CD14-positive monocyte (primary cell): ENCODE results near the gene ANXA11. TPM values are rescaled to one million over a fixed set of nuclear protein-coding genes. Genes with fewer than 3 reads are reported as not detected.
"Not testable (repeated sequence)": the region's sequence is repeated elsewhere in the genome, so short reads cannot be mapped to it uniquely, and the experiment has no call there.

Experiments used
- DNase-seq, 3 donors: peaks; one replicate each; pipeline ENCODE4 v3.0.0-alpha.2; 2011 to 2022
- H2AFZ ChIP-seq: 2 replicates; pipeline ENCODE4 v1.6.0; 2012; ENCODE audit warnings: mild to moderate bottlenecking, low read depth, low read length, inconsistent platforms; ENCODE audit not compliant: insufficient read depth, poor library complexity, severe bottlenecking
- H3K27ac ChIP-seq, 2 donors: 1 replicate in 1 of 2; 2 replicates in 1 of 2; pipeline ENCODE4 v1.5.1; 2012 to 2013; ENCODE audit warnings: low read length in 2 of 2, control low read depth in 1 of 2, inconsistent platforms in 1 of 2, low read depth in 1 of 2, mild to moderate bottlenecking in 1 of 2
- H3K27me3 ChIP-seq, 2 donors: one replicate each; pipeline versions ENCODE4 v1.6.0 to v1.6.1; 2011 to 2013; ENCODE audit warnings: low read length in 2 of 2; ENCODE audit not compliant: control insufficient read depth in 2 of 2, insufficient read depth in 2 of 2
- H3K36me3 ChIP-seq, 2 donors: replicated peaks in 1 of 2; 1 replicate in 1 of 2; 2 replicates in 1 of 2; pipeline versions ENCODE4 v1.5.1 to v1.6.1; 2012 to 2013; ENCODE audit warnings: low read length in 2 of 2, control low read depth in 1 of 2, inconsistent platforms in 1 of 2, mild to moderate bottlenecking in 1 of 2; ENCODE audit not compliant: insufficient read depth in 2 of 2, control insufficient read depth in 1 of 2
- H3K4me1 ChIP-seq, 2 donors: 1 replicate in 1 of 2; 2 replicates in 1 of 2; pipeline versions ENCODE4 v1.5.1 to v1.6.1; 2012 to 2013; ENCODE audit warnings: low read length in 2 of 2, control low read depth in 1 of 2, inconsistent platforms in 1 of 2, mild to moderate bottlenecking in 1 of 2, moderate library complexity in 1 of 2; ENCODE audit not compliant: insufficient read depth in 2 of 2, control insufficient read depth in 1 of 2
- H3K4me2 ChIP-seq: replicated peaks from 2 replicates; pipeline ENCODE3; 2012; ENCODE audit warnings: low read length, moderate library complexity, mild to moderate bottlenecking; ENCODE audit not compliant: poor library complexity, severe bottlenecking; ENCODE audit errors: extremely low read depth
- H3K4me3 ChIP-seq, 3 experiments: fragments of 200-600 bp in 1 of 3; sonication (generic) in 1 of 3; replicated peaks in 1 of 3; 1 replicate in 2 of 3; 2 replicates in 1 of 3; pipeline ENCODE4 v1.5.1; 2011 to 2013; ENCODE audit warnings: low read length in 3 of 3, mild to moderate bottlenecking in 3 of 3, control low read depth in 2 of 3, low read depth in 2 of 3, inconsistent platforms in 1 of 3, moderate library complexity in 1 of 3
- H3K79me2 ChIP-seq: 2 replicates; pipeline ENCODE4 v1.6.0; 2012; ENCODE audit warnings: mild to moderate bottlenecking, control low read depth, inconsistent platforms, low read length, moderate library complexity; ENCODE audit not compliant: insufficient read depth
- H3K9ac ChIP-seq: 2 replicates; pipeline ENCODE4 v1.6.0; 2017; ENCODE audit warnings: low read length, mild to moderate bottlenecking; ENCODE audit not compliant: insufficient read depth, poor library complexity, severe bottlenecking
- H3K9me3 ChIP-seq, 2 donors: replicated peaks in 1 of 2; 1 replicate in 1 of 2; 2 replicates in 1 of 2; pipeline versions ENCODE4 v1.5.1 to v1.6.1; 2012 to 2013; ENCODE audit warnings: low read length in 2 of 2, control low read depth in 1 of 2; ENCODE audit not compliant: control insufficient read depth in 1 of 2, insufficient read depth in 1 of 2
- H4K20me1 ChIP-seq: 2 replicates; pipeline ENCODE4 v1.6.0; 2012; ENCODE audit warnings: mild to moderate bottlenecking, low read length, control low read depth, moderate library complexity; ENCODE audit not compliant: insufficient read depth
- H3K27ac Mint-ChIP-seq, 7 donors: one replicate each; pipeline ENCODE4 v1.8.0; 2020; ENCODE audit warnings: mild to moderate bottlenecking in 7 of 7, mixed read lengths in 7 of 7, moderate library complexity in 6 of 7, inconsistent platforms in 2 of 7
- H3K27me3 Mint-ChIP-seq, 3 donors: one replicate each; pipeline ENCODE4 v1.8.0; 2021 to 2022; ENCODE audit warnings: low read depth in 3 of 3, mild to moderate bottlenecking in 3 of 3, mixed read lengths in 3 of 3, moderate library complexity in 3 of 3, inconsistent platforms in 1 of 3
- H3K36me3 Mint-ChIP-seq, 2 donors: one replicate each; pipeline ENCODE4 v1.8.0; 2020; ENCODE audit warnings: mixed read lengths in 2 of 2, inconsistent platforms in 1 of 2, mild to moderate bottlenecking in 1 of 2
- H3K4me1 Mint-ChIP-seq: one replicate; pipeline ENCODE4 v1.8.0; 2020; ENCODE audit warnings: mild to moderate bottlenecking, mixed read lengths
- H3K4me3 Mint-ChIP-seq, 2 donors: one replicate each; pipeline ENCODE4 v1.8.0; 2020; ENCODE audit warnings: mild to moderate bottlenecking in 2 of 2, mixed read lengths in 2 of 2, moderate library complexity in 1 of 2
- H3K9me3 Mint-ChIP-seq, 7 donors: one replicate each; pipeline ENCODE4 v1.8.0; 2020 to 2022; ENCODE audit warnings: mixed read lengths in 7 of 7, mild to moderate bottlenecking in 6 of 7, moderate library complexity in 6 of 7, inconsistent platforms in 2 of 7
- CTCF ChIP-seq: fragments of 200-600 bp; IDR thresholded peaks from one replicate; pipeline ENCODE4 v1.8.0; 2022; ENCODE audit warnings: antibody characterized with exemption, mild to moderate bottlenecking
- WGBS: methylation state at CpG from one replicate; pipeline ENCODE4 v1.1.5; 2013; ENCODE audit warnings: missing lambda C conversion rate; ENCODE audit not compliant: insufficient coverage; 5-methylcytosine and 5-hydroxymethylcytosine counted together
- intact Hi-C, 2 donors: fragments of 100-400 bp; cut with micrococcal nuclease; formaldehyde crosslinking; loops; one replicate each; pipeline versions ENCODE4 v1.15.0 to v1.15.1; 2023
- polyA plus RNA-seq, 3 donors: library from polyadenylated mRNA; depleted of rRNA in 1 of 3; unstranded in 2 of 3; stranded (reverse) in 1 of 3; fragments of 300-500 nt in 2 of 3; fragments of >200 nt in 1 of 3; fragmentation: Illumina TruSeq in 2 of 3; gene quantifications; 1 replicate in 2 of 3; 2 replicates in 1 of 3; pipeline ENCODE4 v1.2.3, GENCODE V29; 2012 to 2021

Gene ANXA11
- polyA plus RNA-seq, 3 donors = 95.6 to 174 (median 134) TPM

GRCh38 chr10:80253266-80253962 is 48.1 kb upstream of the ANXA11 start:
- DNase-seq = peak; percentile 4 to 11 (median 7)
- Mint-ChIP-seq H3K27me3 (peaks cover 1 to 4% (median 2%) of the 10 kb centered on the region in 3 donors), H3K27ac (peak overlapping the region in 4 of 7 donors; percentile 41 to 87 (median 66)), H3K4me3 (peak overlapping the region in 1 of 2 donors; percentile 49), H3K4me1 (peaks cover 38% of the 10 kb centered on the region), H3K9me3 (peaks cover 0 to 3% (median 0%) of the 10 kb centered on the region in 7 donors), H3K36me3 (no peaks in the 10 kb centered on the region)
- intact Hi-C loops = no loop called here
- H3K79me2 ChIP-seq = no peaks in the 10 kb centered on the region
- no peaks in the 10 kb centered on the region for H3K36me3 ChIP-seq
- TF ChIP-seq CTCF = no peak
- peak overlapping the region; percentile 19 for H3K9ac ChIP-seq
- peaks cover 22 to 24% of the 10 kb centered on the region in 2 donors for H3K4me1 ChIP-seq
- H2AFZ ChIP-seq = no peak overlapping the region
- H4K20me1 ChIP-seq = no peaks in the 10 kb centered on the region
- H3K4me2 ChIP-seq = peak overlapping the region; percentile 20
- peak overlapping the region in 1 of 2 donors; percentile 24 for H3K27ac ChIP-seq
- no peak overlapping the region for H3K4me3 ChIP-seq
- H3K9me3 ChIP-seq = no peaks in the 10 kb centered on the region
- no peaks in the 10 kb centered on the region for H3K27me3 ChIP-seq
- 8% methylated on average over 3 of the region's 5 CpGs for WGBS

GRCh38 chr10:80252296-80252887 is 47.1 kb upstream of the ANXA11 start:
- H3K4me1 Mint-ChIP-seq = peaks cover 39% of the 10 kb centered on the region
- no peak overlapping the region for H2AFZ ChIP-seq
- H3K4me3 ChIP-seq = no peak overlapping the region
- peaks cover 1 to 4% (median 2%) of the 10 kb centered on the region in 3 donors for H3K27me3 Mint-ChIP-seq
- H3K4me2 ChIP-seq = no peak overlapping the region
- H3K9me3 Mint-ChIP-seq = peaks cover 0 to 3% (median 0%) of the 10 kb centered on the region in 7 donors
- no peaks in the 10 kb centered on the region for H3K9me3 ChIP-seq
- DNase-seq = peak in 1 of 3 donors; percentile 2
- no peaks in the 10 kb centered on the region for H3K36me3 ChIP-seq
- no peak overlapping the region for H3K9ac ChIP-seq
- H3K4me3 Mint-ChIP-seq = no peak overlapping the region
- no peaks in the 10 kb centered on the region for H3K36me3 Mint-ChIP-seq
- intact Hi-C loops = no loop called here
- H3K79me2 ChIP-seq = no peaks in the 10 kb centered on the region
- peaks cover 22 to 24% of the 10 kb centered on the region in 2 donors for H3K4me1 ChIP-seq
- no peak overlapping the region for H3K27ac ChIP-seq
- H4K20me1 ChIP-seq = no peaks in the 10 kb centered on the region
- H3K27me3 ChIP-seq = no peaks in the 10 kb centered on the region
- peak overlapping the region in 3 of 7 donors; percentile 33 to 71 (median 35) for H3K27ac Mint-ChIP-seq
- WGBS = 98% methylated on average over 12 of the region's 12 CpGs
- TF ChIP-seq CTCF = no peak

GRCh38 chr10:80251703-80252280 is 46.5 kb upstream of the ANXA11 start:
- intact Hi-C loops, H3K9me3 Mint-ChIP-seq, H3K9me3 ChIP-seq, H3K27me3 Mint-ChIP-seq, H4K20me1 ChIP-seq, DNase-seq, H3K4me2 ChIP-seq, H2AFZ ChIP-seq, H3K4me3 Mint-ChIP-seq, H3K36me3 ChIP-seq, H3K27ac ChIP-seq, H3K4me3 ChIP-seq, H3K27me3 ChIP-seq, H3K9ac ChIP-seq, H3K79me2 ChIP-seq, H3K36me3 Mint-ChIP-seq: not testable (repeated sequence)
- 87% methylated on average over 3 of the region's 4 CpGs for WGBS
- H3K27ac Mint-ChIP-seq = peak overlapping the region in 1 of 7 donors; percentile 26
- peaks cover 22 to 24% of the 10 kb centered on the region in 2 donors for H3K4me1 ChIP-seq
- peaks cover 39% of the 10 kb centered on the region for H3K4me1 Mint-ChIP-seq
